ENCODE measurements around the gene HPSE2. TPM values are rescaled to one million over a fixed set of nuclear protein-coding genes. Genes with fewer than 3 reads are reported as not detected.

Gene HPSE2
- total and polyA plus RNA-seq, 2 of the 13 experiments (the other 11 are each of a cell fraction or from before 2014, with no cell fraction given), result 0.01 TPM; not detected in 1

DNA sequence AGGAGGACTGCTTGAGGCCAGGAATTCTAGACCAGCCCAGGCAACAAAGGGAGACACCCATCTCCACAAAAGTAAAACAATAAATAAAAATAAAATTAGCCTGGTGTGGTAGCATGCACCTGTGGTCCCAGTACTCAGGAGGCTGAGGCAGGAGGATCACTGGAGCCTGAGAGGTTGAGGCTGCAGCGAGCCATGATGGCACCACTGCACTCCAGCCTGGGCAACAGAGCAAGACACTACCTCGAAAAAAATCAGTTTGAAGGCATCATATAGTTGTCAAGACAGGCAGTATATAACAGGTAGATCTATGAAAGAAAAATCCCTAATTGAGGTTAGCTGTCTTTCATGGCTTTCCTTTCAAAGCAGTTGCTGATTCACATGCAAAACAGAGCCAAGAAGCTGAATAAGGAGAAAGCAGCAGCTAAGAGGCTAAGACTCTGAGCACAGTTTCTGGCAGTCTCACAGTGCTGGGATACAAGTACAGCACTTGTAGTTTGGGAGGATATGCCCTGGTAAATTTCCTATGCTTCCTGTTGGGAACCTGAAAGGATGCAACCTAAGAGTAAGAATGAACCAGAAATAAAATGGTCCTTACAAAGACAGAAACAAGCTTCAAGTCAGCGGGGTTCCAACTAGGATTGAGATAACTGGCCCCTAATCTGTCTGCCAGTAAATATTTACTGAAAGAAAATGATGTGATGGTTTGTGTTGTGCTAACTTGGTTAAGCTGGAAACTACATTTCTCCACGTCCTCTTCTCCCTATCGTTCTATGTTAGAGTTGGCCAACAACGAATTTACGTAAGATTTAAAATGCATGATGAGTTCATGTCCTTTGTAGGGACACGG lies 420.4 kb downstream of the HPSE2 start:
- FAIRE-seq, result no peak
- Histone ChIP-seq H3K9ac (ENCODE audit: insufficient read depth, low read depth, low read length) (no peak overlapping the region), H3K27me3 (ENCODE audit: control insufficient read depth in 1 of 2, insufficient read depth in 2 of 2, low read length in 2 of 2) (no peaks in the 10 kb centered on the region), H3K36me3 (replicated peaks in 1 of 2; ENCODE audit: control insufficient read depth in 1 of 2, insufficient read depth in 2 of 2, low read length in 2 of 2) (no peaks in the 10 kb centered on the region), H3K9me3 (ENCODE audit: low read length) (no peaks in the 10 kb centered on the region), H4K20me1 (ENCODE audit: insufficient read depth, low read length) (no peaks in the 10 kb centered on the region), H3K4me3 (replicated peaks in 1 of 3; ENCODE audit: insufficient read depth in 1 of 3, low read depth in 2 of 3, low read length in 3 of 3) (no peak overlapping the region), H3K79me2 (ENCODE audit: insufficient read depth, low read length) (no peaks in the 10 kb centered on the region), H3K4me1 (ENCODE audit: insufficient read depth, low read length) (no peaks in the 10 kb centered on the region), H3K27ac (ENCODE audit: extremely low read length, insufficient read depth, low read length) (no peak overlapping the region), H2AFZ (ENCODE audit: low read length) (no peak overlapping the region), H3K4me2 (ENCODE audit: low read depth, low read length) (no peak overlapping the region)
- intact Hi-C loops (cut with micrococcal nuclease; ENCODE audit: unreplicated experiment), result no loop called here
- in situ Hi-C loops (cut with HindIII; ENCODE audit: extremely low pct_ligation_motif_present, low pct_unique_long_range_greater_than_20kb), result no loop called here
- WGBS (ENCODE audit: low lambda C conversion rate), result 2% methylated on average over 8 of the region's 8 CpGs
- DNase-seq (ENCODE audit: low spot score), result no peak
- ChIA-PET CTCF (ENCODE audit: low intra/inter-chr PET ratio, low total read pairs) (no interaction called here), POLR2A (no interaction called here)
- no peak for ATAC-seq
- BruUV-seq (replicated peaks), result no TSS peak
- TF ChIP-seq, protein P1, sequence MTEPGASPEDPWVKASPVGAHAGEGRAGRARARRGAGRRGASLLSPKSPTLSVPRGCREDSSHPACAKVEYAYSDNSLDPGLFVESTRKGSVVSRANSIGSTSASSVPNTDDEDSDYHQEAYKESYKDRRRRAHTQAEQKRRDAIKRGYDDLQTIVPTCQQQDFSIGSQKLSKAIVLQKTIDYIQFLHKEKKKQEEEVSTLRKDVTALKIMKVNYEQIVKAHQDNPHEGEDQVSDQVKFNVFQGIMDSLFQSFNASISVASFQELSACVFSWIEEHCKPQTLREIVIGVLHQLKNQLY (CRISPR knock-in tag; IDR thresholded peaks at IDR 0.05), result no peak
- TF ChIP-seq ZNF235 (CRISPR knock-in tag; IDR thresholded peaks at IDR 0.05; ENCODE audit: borderline replicate concordance) (no peak), SIN3A (IDR thresholded peaks at IDR 0.05; ENCODE audit: borderline replicate concordance, low read depth, low read length) (no peak), XBP1 (CRISPR knock-in tag; IDR thresholded peaks at IDR 0.05) (no peak), MYC (CRISPR knock-in tag; IDR thresholded peaks at IDR 0.05; ENCODE audit: borderline replicate concordance) (no peak), ZNF350 (CRISPR knock-in tag; IDR thresholded peaks at IDR 0.05; ENCODE audit: borderline replicate concordance, low read depth) (no peak), SMAD1 (CRISPR knock-in tag; IDR thresholded peaks at IDR 0.05; ENCODE audit: borderline replicate concordance, low read depth) (no peak), RARG (CRISPR knock-in tag; IDR thresholded peaks at IDR 0.05; ENCODE audit: low read depth) (no peak), TBL1XR1 (IDR thresholded peaks at IDR 0.05; ENCODE audit: borderline replicate concordance, low read length, partially characterized antibody) (no peak)
- TF ChIP-seq, protein P2, sequence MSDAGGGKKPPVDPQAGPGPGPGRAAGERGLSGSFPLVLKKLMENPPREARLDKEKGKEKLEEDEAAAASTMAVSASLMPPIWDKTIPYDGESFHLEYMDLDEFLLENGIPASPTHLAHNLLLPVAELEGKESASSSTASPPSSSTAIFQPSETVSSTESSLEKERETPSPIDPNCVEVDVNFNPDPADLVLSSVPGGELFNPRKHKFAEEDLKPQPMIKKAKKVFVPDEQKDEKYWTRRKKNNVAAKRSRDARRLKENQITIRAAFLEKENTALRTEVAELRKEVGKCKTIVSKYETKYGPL (CRISPR knock-in tag; IDR thresholded peaks at IDR 0.05), result no peak
- TF ChIP-seq, protein P3, sequence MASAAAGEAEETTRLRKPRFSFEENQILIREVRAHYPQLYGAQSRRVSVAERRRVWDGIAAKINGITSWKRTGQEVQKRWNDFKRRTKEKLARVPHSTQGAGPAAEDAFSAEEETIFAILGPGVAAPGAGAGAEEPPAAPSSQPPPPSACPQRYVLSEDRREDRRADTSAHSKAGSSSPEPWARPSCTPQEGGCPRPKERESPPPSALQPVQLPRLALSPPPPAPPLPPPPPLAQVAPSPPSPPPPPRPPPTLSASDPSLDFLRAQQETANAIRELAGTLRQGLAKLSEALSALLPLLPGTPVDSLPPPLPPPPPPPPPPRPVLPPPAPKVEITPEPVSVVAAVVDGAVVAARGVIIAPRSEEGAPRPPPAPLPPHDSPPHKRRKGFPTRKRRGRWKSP (CRISPR knock-in tag; IDR thresholded peaks at IDR 0.05), result no peak
- TF ChIP-seq, protein P4, sequence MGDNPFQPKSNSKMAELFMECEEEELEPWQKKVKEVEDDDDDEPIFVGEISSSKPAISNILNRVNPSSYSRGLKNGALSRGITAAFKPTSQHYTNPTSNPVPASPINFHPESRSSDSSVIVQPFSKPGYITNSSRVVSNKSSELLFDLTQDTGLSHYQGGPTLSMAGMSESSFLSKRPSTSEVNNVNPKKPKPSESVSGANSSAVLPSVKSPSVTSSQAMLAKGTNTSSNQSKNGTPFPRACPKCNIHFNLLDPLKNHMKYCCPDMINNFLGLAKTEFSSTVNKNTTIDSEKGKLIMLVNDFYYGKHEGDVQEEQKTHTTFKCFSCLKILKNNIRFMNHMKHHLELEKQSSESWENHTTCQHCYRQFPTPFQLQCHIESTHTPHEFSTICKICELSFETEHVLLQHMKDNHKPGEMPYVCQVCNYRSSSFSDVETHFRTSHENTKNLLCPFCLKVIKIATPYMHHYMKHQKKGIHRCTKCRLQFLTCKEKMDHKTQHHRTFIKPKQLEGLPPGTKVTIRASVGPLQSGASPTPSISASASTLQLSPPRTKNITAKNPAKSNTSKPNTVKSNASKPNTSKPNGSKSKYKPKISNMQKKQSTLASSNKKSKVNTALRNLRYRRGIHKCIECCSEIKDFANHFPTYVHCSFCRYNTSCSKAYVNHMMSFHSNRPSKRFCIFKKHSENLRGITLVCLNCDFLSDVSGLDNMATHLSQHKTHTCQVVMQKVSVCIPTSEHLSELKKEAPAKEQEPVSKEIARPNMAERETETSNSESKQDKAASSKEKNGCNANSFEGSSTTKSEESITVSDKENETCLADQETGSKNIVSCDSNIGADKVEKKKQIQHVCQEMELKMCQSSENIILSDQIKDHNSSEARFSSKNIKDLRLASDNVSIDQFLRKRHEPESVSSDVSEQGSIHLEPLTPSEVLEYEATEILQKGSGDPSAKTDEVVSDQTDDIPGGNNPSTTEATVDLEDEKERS (CRISPR knock-in tag; IDR thresholded peaks at IDR 0.05), result no peak
- TF ChIP-seq, protein P5, sequence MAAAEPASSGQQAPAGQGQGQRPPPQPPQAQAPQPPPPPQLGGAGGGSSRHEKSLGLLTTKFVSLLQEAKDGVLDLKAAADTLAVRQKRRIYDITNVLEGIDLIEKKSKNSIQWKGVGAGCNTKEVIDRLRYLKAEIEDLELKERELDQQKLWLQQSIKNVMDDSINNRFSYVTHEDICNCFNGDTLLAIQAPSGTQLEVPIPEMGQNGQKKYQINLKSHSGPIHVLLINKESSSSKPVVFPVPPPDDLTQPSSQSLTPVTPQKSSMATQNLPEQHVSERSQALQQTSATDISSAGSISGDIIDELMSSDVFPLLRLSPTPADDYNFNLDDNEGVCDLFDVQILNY (CRISPR knock-in tag; conservative IDR thresholded peaks at IDR 0.05), result no peak
- TF ChIP-seq, protein P6, sequence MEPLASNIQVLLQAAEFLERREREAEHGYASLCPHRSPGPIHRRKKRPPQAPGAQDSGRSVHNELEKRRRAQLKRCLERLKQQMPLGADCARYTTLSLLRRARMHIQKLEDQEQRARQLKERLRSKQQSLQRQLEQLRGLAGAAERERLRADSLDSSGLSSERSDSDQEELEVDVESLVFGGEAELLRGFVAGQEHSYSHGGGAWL (CRISPR knock-in tag; IDR thresholded peaks at IDR 0.05), result no peak
- TF ChIP-seq, protein P7, sequence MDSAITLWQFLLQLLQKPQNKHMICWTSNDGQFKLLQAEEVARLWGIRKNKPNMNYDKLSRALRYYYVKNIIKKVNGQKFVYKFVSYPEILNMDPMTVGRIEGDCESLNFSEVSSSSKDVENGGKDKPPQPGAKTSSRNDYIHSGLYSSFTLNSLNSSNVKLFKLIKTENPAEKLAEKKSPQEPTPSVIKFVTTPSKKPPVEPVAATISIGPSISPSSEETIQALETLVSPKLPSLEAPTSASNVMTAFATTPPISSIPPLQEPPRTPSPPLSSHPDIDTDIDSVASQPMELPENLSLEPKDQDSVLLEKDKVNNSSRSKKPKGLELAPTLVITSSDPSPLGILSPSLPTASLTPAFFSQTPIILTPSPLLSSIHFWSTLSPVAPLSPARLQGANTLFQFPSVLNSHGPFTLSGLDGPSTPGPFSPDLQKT (CRISPR knock-in tag; IDR thresholded peaks at IDR 0.05; ENCODE audit: borderline replicate concordance), result no peak
